Brain microvascular endothelial cell (primary cell): ENCODE results near the gene ECHDC3.

Experiments used
- DNase-seq: peaks from one replicate; pipeline ENCODE4 v3.0.0-alpha.2; 2020
- H3K27ac ChIP-seq: fragments of 250-450 bp; sonication (Bioruptor Pico); 2 replicates; pipeline ENCODE4 v1.5.1; 2020; ENCODE audit warnings: mild to moderate bottlenecking, moderate library complexity
- H3K27me3 ChIP-seq: fragments of 250-450 bp; sonication (Bioruptor Pico); replicated peaks from 2 replicates; pipeline ENCODE4 v1.5.1; 2020; ENCODE audit warnings: mild to moderate bottlenecking
- H3K36me3 ChIP-seq: fragments of 250-450 bp; sonication (Bioruptor Pico); replicated peaks from 2 replicates; pipeline ENCODE4 v1.5.1; 2020; ENCODE audit warnings: mild to moderate bottlenecking
- H3K4me3 ChIP-seq: 2 replicates; pipeline ENCODE4 v1.5.1; 2011; ENCODE audit warnings: low read depth, mild to moderate bottlenecking, control low read depth, low read length, moderate library complexity
- in situ Hi-C: cut with HindIII; loops from 2 replicates; pipeline ENCODE4 v1.10.0; 2017; ENCODE audit warnings: low sequenced_read_pairs, low pct_ligation_motif_present
- TF ChIP-seq, protein P1 (sequence below): IDR thresholded peaks from 2 replicates; pipeline ENCODE4 v1.5.1; 2011; ENCODE audit warnings: low read depth, mild to moderate bottlenecking, moderate library complexity, low read length, control low read depth, inconsistent platforms; ENCODE audit errors: missing control alignments

Gene ECHDC3

DNA sequence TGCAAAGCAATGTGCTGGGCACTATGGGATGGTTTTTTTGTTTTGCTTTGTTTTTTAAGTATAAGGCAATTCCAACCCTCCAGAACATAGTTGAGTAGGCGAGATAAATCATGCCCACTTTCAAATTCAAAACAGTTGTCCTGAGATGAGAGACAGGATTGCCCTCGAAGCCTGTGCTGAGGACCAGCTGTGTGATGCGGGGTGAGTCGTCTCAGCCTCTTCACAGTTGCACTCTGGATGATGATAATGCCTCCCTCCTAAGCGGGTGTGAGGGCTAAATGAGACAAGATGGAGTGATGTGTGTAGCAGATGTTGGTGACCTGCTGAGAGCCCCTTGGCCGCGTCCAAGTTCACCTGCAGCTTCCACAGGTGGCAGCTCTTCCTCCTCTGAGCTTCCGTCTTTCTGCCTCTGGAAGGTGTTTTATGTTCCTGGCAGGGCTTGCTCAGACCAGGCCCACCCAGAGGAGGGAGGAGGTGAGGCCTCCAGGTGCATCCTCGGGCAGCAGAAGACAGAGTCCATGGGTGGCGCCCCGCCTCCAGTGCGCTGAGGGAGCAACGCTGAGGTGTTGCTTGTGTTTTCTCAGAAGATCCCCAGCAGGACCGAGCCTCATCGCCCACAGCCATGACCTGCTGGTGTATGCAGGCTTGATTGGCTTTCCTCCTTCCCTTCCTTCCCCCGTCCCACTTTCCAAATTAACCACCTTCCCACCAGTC is 30.6 kb downstream of the ECHDC3 start:
- Histone ChIP-seq H3K36me3 (no peaks in the 10 kb centered on the region), H3K27ac (no peak overlapping the region), H3K4me3 (no peak overlapping the region), H3K27me3 (no peaks in the 10 kb centered on the region)
- in situ Hi-C loops: loop anchor here (25.0 kb wide), 1 partner anchor 260 kb away; no protein-coding TSS in a partner anchor
- no peak for DNase-seq
- TF ChIP-seq, protein P1, sequence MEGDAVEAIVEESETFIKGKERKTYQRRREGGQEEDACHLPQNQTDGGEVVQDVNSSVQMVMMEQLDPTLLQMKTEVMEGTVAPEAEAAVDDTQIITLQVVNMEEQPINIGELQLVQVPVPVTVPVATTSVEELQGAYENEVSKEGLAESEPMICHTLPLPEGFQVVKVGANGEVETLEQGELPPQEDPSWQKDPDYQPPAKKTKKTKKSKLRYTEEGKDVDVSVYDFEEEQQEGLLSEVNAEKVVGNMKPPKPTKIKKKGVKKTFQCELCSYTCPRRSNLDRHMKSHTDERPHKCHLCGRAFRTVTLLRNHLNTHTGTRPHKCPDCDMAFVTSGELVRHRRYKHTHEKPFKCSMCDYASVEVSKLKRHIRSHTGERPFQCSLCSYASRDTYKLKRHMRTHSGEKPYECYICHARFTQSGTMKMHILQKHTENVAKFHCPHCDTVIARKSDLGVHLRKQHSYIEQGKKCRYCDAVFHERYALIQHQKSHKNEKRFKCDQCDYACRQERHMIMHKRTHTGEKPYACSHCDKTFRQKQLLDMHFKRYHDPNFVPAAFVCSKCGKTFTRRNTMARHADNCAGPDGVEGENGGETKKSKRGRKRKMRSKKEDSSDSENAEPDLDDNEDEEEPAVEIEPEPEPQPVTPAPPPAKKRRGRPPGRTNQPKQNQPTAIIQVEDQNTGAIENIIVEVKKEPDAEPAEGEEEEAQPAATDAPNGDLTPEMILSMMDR: no peak

DNA sequence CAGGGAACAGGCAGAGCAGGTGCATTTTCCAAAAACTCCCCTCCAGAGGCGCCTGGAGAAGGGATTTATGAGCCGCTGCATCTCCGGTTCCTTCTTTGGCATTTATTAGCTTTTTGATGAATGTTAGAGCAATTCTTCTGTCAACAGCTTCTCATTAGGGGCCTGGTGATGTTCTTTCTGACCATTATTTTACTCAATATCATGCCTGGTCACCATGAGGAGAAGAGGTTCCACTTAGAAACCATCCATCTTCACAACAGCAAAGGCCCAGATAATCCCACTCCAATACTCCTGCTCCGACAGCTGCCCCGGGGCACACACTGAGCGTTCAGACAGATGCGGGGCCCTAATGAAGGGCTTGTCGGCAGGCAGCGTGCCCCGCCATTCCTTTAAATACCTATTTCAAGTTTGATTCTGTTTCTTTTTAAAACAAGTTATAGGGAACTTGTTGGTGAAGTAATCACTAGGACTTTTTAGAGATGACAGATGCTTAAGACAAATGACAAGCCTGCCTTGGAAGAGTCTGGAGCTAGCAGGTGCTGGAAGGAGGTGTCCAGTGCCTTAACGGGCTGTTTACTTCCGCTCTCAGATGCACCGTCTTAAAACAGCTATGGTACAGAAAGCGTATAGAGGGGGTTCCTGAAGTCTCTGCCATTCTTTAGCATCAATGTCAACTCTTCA is 31.7 kb downstream of the ECHDC3 start:
- no peak for DNase-seq
- in situ Hi-C loops: loop anchor here (25.0 kb wide), 1 partner anchor 262 kb away; no protein-coding TSS in a partner anchor
- Histone ChIP-seq H3K36me3 (no peaks in the 10 kb centered on the region), H3K4me3 (no peak overlapping the region), H3K27ac (no peak overlapping the region), H3K27me3 (no peaks in the 10 kb centered on the region)
- TF ChIP-seq, protein P1: no peak

DNA sequence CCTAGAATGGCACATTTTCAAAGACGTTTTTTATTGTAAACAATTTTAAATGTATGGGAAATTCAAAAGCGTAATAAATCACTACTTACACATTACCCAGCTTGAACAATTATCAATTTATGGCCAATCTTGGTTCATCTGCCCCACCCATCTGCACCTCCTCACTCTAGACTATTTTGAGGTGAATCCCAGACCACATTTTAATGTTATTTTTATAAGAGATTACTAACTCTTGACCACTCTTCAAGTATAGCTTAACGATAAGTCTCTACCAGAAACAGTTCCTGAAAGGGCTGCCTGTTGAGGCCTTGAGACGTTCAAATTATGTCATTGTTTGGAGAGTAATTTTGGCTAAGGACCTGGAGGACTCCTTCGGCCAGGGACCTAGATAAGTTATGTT is 33.2 kb downstream of the ECHDC3 start:
- Histone ChIP-seq H3K36me3 (no peaks in the 10 kb centered on the region), H3K27ac (no peak overlapping the region), H3K27me3 (no peaks in the 10 kb centered on the region), H3K4me3 (no peak overlapping the region)
- in situ Hi-C loops: no loop called here
- DNase-seq: no peak
- TF ChIP-seq, protein P1: no peak

DNA sequence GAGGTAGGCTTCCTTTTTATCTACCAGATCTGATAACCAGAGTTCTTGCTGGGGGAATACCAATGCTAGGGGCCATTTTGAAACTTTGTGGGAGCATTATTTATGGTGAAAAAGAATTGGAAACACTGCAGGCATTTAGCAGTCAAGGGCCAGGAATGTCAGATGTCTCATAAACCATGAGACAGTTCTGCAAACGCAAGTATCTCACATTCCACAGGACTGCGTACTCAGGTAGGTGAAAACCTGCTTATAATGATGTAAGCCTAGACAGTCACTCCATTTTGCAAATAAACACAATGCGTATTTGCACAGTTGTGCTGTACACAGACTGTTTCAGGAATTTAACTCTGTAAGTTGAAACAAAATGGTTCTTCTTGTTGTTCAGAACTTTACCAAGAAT is 33.9 kb downstream of the ECHDC3 start:
- in situ Hi-C loops: no loop called here
- Histone ChIP-seq H3K27me3 (no peaks in the 10 kb centered on the region), H3K36me3 (no peaks in the 10 kb centered on the region), H3K27ac (no peak overlapping the region), H3K4me3 (no peak overlapping the region)
- no peak for DNase-seq
- TF ChIP-seq, protein P1: no peak

DNA sequence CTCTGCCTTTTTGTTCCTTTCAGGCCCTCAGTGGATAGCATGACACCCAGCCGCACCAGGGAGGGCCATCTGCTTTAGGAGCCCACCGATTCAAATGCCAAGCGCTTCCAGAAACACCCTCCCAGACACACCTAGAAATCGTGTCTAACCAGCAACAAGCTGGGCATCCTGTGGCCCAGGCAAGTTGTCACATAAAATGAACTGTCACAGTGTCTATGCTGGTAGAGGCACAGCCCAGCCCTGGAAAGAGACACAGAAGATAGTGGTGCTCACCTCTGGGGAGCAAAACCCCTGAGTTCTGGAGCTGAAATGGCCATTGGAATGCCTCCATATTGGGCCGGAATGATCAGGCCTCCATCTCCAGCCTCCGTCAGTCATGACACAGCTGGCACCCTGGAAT is 38.9 kb downstream of the ECHDC3 start:
- TF ChIP-seq, protein P1: no peak
- no peak for DNase-seq
- Histone ChIP-seq H3K27me3 (no peaks in the 10 kb centered on the region), H3K36me3 (no peaks in the 10 kb centered on the region), H3K27ac (no peak overlapping the region), H3K4me3 (no peak overlapping the region)
- in situ Hi-C loops: no loop called here
